Stimulated activated CD8-positive, alpha-beta memory T cell treated with anti-CD3 and anti-CD28 coated beads, Interleukin-15, amount 100 ng/mL, for 4 hours (primary cell): ENCODE measurements around the gene BEAN1.
"Not testable (repeated sequence)": the region's sequence is repeated elsewhere in the genome, so short reads cannot be mapped to it uniquely, and the experiment has no call there.

Experiments
- DNase-seq, 2 donors: peaks; one replicate each; pipeline ENCODE4 v3.0.0-alpha.2; 2020; ENCODE audit warnings: low read depth in 2 of 2

Gene BEAN1

GRCh38 chr16:66486199-66486772 is 59.2 kb downstream of the BEAN1 start:
- no peak for DNase-seq

GRCh38 chr16:66486773-66487579 is 59.9 kb downstream of the BEAN1 start:
- DNase-seq, result no peak

- no peak for DNase-seq
Observed at GRCh38 chr16:66487580-66488275, 60.6 kb downstream of the BEAN1 start.

- DNase-seq, result no peak
Observed at GRCh38 chr16:66488505-66488904, 61.4 kb downstream of the BEAN1 start.

GRCh38 chr16:66489385-66489784 is 62.3 kb downstream of the BEAN1 start:
- no peak for DNase-seq

- DNase-seq, result no peak
Observed at GRCh38 chr16:66489818-66490217, 62.7 kb downstream of the BEAN1 start.

- DNase-seq, result no peak
Observed at GRCh38 chr16:66490774-66491715, 64.0 kb downstream of the BEAN1 start.

GRCh38 chr16:66491716-66492064 is 64.6 kb downstream of the BEAN1 start:
- DNase-seq, result no peak

GRCh38 chr16:66493490-66494401 is 66.7 kb downstream of the BEAN1 start:
- no peak for DNase-seq

- DNase-seq, result no peak
Observed at GRCh38 chr16:66494916-66495315, 67.8 kb downstream of the BEAN1 start.

- no peak for DNase-seq
Observed at GRCh38 chr16:66495440-66495839, 68.3 kb downstream of the BEAN1 start.

- not testable (repeated sequence) for DNase-seq
Observed at GRCh38 chr16:66496226-66496625, 69.1 kb downstream of the BEAN1 start.

- DNase-seq, result not testable (repeated sequence)
Observed at GRCh38 chr16:66497921-66498320, 70.8 kb downstream of the BEAN1 start.

- DNase-seq, result not testable (repeated sequence)
Observed at GRCh38 chr16:66501563-66501962, 74.5 kb downstream of the BEAN1 start.

- DNase-seq, result no peak
Observed at GRCh38 chr16:66502020-66502913, 75.2 kb downstream of the BEAN1 start.

GRCh38 chr16:66503030-66503429 is 75.9 kb downstream of the BEAN1 start:
- DNase-seq, result no peak

GRCh38 chr16:66503612-66504011 is 76.5 kb downstream of the BEAN1 start:
- no peak for DNase-seq

GRCh38 chr16:66507731-66508239 is 80.7 kb downstream of the BEAN1 start:
- no peak for DNase-seq

- no peak for DNase-seq
Observed at GRCh38 chr16:66508248-66508913, 81.3 kb downstream of the BEAN1 start.
